H1 (cell line): Measurements from ENCODE around the gene GSTO1. TPM values are rescaled to one million over a fixed set of nuclear protein-coding genes. Genes with fewer than 3 reads are reported as not detected.

ENCODE experiments used
- BRCA1 ChIP-seq: IDR thresholded peaks from 2 replicates; pipeline ENCODE4 v1.6.1; 2012; ENCODE audit warnings: low read depth, low read length, improper control_type of control experiment
- CREB1 ChIP-seq: IDR thresholded peaks from 2 replicates; pipeline ENCODE4 v1.6.1; 2012; ENCODE audit warnings: inconsistent platforms
- CTCF ChIP-seq, 3 experiments: IDR thresholded peaks; 1 replicate in 2 of 3; 2 replicates in 1 of 3; pipeline versions ENCODE4 v1.5.1 to v1.6.1; 2011; ENCODE audit warnings: low read length in 3 of 3, mild to moderate bottlenecking in 3 of 3, inconsistent platforms in 2 of 3, low read depth in 1 of 3, moderate library complexity in 1 of 3; ENCODE audit not compliant: insufficient read depth in 1 of 3; ENCODE audit errors: control extremely low read depth in 1 of 3
- GABPA ChIP-seq: IDR thresholded peaks from 2 replicates; pipeline ENCODE4 v1.6.1; 2011; ENCODE audit warnings: mild to moderate bottlenecking, low read length, moderate library complexity, borderline replicate concordance; ENCODE audit not compliant: insufficient read depth
- HDAC2 ChIP-seq, 2 experiments: fragments of 300-600 bp in 1 of 2; sonication (generic) in 1 of 2; IDR thresholded peaks; 2 replicates each; pipeline ENCODE4 v1.6.1; 2011 to 2012; ENCODE audit warnings: low read depth in 2 of 2, low read length in 2 of 2, mild to moderate bottlenecking in 2 of 2, moderate library complexity in 2 of 2, borderline replicate concordance in 1 of 2, inconsistent platforms in 1 of 2
- POU5F1 ChIP-seq: IDR thresholded peaks from 2 replicates; pipeline ENCODE4 v1.6.1; 2011; ENCODE audit warnings: low read depth, mild to moderate bottlenecking, low read length, moderate library complexity
- TAF7 ChIP-seq: optimal IDR thresholded peaks from 2 replicates; pipeline ENCODE3; 2011; ENCODE audit warnings: low read depth, mild to moderate bottlenecking, inconsistent platforms, low read length, moderate library complexity, borderline replicate concordance
- USF2 ChIP-seq: IDR thresholded peaks from 2 replicates; pipeline ENCODE4 v1.6.1; 2011; ENCODE audit warnings: low read length, improper control_type of control experiment
- polyA plus RNA-seq, 7 experiments: library from polyadenylated mRNA; depleted of rRNA in 3 of 7; stranded (reverse) in 5 of 7; unstranded in 2 of 7; fragments of >200 nt in 5 of 7; fragments of 200-250 nt in 2 of 7; gene quantifications; 1 replicate in 5 of 7; 2 replicates in 1 of 7; 4 replicates in 1 of 7; pipeline versions ENCODE4 v1.2.1 to v1.2.3, GENCODE V29; 2011 to 2013; ENCODE audit warnings: missing spikeins in 2 of 7, mixed read lengths in 2 of 7
- total RNA-seq: library from RNA; stranded (reverse); fragmentation: NEBNext Ultra II Directional; extraction: Animal tissue kit (Norgen Biotek cat#: 25700); gene quantifications from 2 replicates; pipeline ENCODE4 v1.2.1, GENCODE V29; 2021

The GSTO1 gene
- total and polyA plus RNA-seq, 2 of the 8 experiments (the other 6 are each of a cell fraction or from before 2014, with no cell fraction given), result 22.4 to 32.5 TPM

GRCh38 chr10:104297697-104298660 is 43.3 kb downstream of the GSTO1 start (continued):
- no peak for TF ChIP-seq HDAC2 (IDR thresholded peaks at IDR 0.05; ENCODE audit: borderline replicate concordance in 1 of 2, low read depth in 2 of 2, low read length in 2 of 2)
- no peak for TF ChIP-seq BRCA1
- no peak for TF ChIP-seq POU5F1
- TF ChIP-seq CREB1, result peak; percentile 56; the same call in 1 of the 2 replicates
- TF ChIP-seq CTCF (IDR thresholded peaks at IDR 0.05; ENCODE audit: control extremely low read depth in 1 of 3, insufficient read depth in 1 of 3, low read depth in 1 of 3, low read length in 3 of 3), result peak; percentile 88 to 96 (median 94)
- TF ChIP-seq USF2, result no peak
- no peak for TF ChIP-seq GABPA
- TF ChIP-seq TAF7, result no peak
- TF ChIP-seq, all 59 proteins: peak for 5
